Osteoblast (primary cell): ENCODE results near the gene ADAMTS2. TPM values are rescaled to one million over a fixed set of nuclear protein-coding genes. Genes with fewer than 3 reads are reported as not detected.

Experiments used
- DNase-seq: peaks from one replicate; pipeline ENCODE4 v3.0.0; 2011; ENCODE audit warnings: low spot score, mixed read lengths; ENCODE audit not compliant: insufficient read length; ENCODE audit errors: missing footprints
- H2AFZ ChIP-seq: 2 replicates; pipeline ENCODE4 v1.6.0; 2011; ENCODE audit warnings: mild to moderate bottlenecking, low read length
- H3K27ac ChIP-seq: 2 replicates; pipeline ENCODE4 v1.5.1; 2011; ENCODE audit warnings: mild to moderate bottlenecking, low read depth, low read length, moderate library complexity
- H3K27me3 ChIP-seq: 2 replicates; pipeline ENCODE4 v1.6.0; 2012; ENCODE audit warnings: mild to moderate bottlenecking, control low read depth, inconsistent platforms, low read length, moderate library complexity; ENCODE audit not compliant: insufficient read depth
- H3K36me3 ChIP-seq: 2 replicates; pipeline ENCODE4 v1.5.1; 2011; ENCODE audit warnings: mild to moderate bottlenecking, low read length, control low read depth, moderate library complexity; ENCODE audit not compliant: insufficient read depth
- H3K4me1 ChIP-seq: 2 replicates; pipeline ENCODE4 v1.5.1; 2011; ENCODE audit warnings: mild to moderate bottlenecking, low read length, control low read depth, moderate library complexity; ENCODE audit not compliant: insufficient read depth
- H3K4me2 ChIP-seq: 2 replicates; pipeline ENCODE4 v1.6.0; 2011; ENCODE audit warnings: mild to moderate bottlenecking, low read length; ENCODE audit not compliant: insufficient read depth
- H3K4me3 ChIP-seq: fragments of 200-600 bp; sonication (generic); 3 replicates; pipeline ENCODE4 v1.5.1; 2012; ENCODE audit warnings: mild to moderate bottlenecking, low read length, inconsistent platforms; ENCODE audit not compliant: insufficient read depth
- H3K79me2 ChIP-seq: 2 replicates; pipeline ENCODE4 v1.6.0; 2012; ENCODE audit warnings: mild to moderate bottlenecking, low read length, control low read depth, inconsistent platforms; ENCODE audit not compliant: insufficient read depth
- H3K9me3 ChIP-seq: 2 replicates; pipeline ENCODE4 v1.5.1; 2011; ENCODE audit warnings: low read depth, low read length, control low read depth
- H4K20me1 ChIP-seq: 2 replicates; pipeline ENCODE4 v1.6.0; 2012; ENCODE audit warnings: mild to moderate bottlenecking, low read length, control low read depth; ENCODE audit not compliant: insufficient read depth
- total RNA-seq: library from RNA; depleted of rRNA; stranded (reverse); fragments of >200 nt; gene quantifications from 2 replicates; pipeline ENCODE4 v1.2.3, GENCODE V29; 2012
- TF ChIP-seq, protein P1 (sequence below): IDR thresholded peaks from 2 replicates; pipeline ENCODE4 v1.5.1; 2011; ENCODE audit warnings: mild to moderate bottlenecking, low read depth, low read length, moderate library complexity; ENCODE audit errors: extremely low read depth

ADAMTS2 gene
- total RNA-seq, 1 donor = 144 TPM

DNA sequence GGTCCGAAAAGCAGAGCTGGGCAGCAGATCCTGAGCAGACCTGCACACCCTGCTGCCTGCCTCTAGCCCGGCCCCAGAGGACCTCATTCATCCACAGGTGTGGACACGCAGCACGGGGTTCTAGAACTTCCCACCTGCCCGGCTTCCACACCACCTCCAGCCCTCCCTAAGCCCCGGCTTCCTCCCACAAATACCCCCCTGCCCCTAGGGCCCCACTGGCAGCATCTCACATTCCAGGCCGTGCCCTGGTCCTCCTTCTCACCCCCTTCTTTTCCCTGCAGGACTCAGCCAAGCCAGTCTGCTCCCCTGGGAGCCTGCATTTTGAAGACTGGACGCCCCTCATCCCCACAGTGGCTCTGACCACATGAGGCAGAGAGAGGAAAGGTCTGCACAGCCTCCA lies 138.9 kb downstream of the ADAMTS2 start:
- Histone ChIP-seq H3K4me2 (no peak overlapping the region), H3K36me3 (peaks cover 11% of the 10 kb centered on the region), H4K20me1 (peaks cover 56% of the 10 kb centered on the region), H3K27me3 (no peaks in the 10 kb centered on the region), H3K79me2 (peaks cover 83% of the 10 kb centered on the region), H3K9me3 (no peaks in the 10 kb centered on the region), H3K4me1 (peaks cover 26% of the 10 kb centered on the region), H2AFZ (no peak overlapping the region), H3K27ac (no peak overlapping the region), H3K4me3 (no peak overlapping the region)
- TF ChIP-seq, protein P1, sequence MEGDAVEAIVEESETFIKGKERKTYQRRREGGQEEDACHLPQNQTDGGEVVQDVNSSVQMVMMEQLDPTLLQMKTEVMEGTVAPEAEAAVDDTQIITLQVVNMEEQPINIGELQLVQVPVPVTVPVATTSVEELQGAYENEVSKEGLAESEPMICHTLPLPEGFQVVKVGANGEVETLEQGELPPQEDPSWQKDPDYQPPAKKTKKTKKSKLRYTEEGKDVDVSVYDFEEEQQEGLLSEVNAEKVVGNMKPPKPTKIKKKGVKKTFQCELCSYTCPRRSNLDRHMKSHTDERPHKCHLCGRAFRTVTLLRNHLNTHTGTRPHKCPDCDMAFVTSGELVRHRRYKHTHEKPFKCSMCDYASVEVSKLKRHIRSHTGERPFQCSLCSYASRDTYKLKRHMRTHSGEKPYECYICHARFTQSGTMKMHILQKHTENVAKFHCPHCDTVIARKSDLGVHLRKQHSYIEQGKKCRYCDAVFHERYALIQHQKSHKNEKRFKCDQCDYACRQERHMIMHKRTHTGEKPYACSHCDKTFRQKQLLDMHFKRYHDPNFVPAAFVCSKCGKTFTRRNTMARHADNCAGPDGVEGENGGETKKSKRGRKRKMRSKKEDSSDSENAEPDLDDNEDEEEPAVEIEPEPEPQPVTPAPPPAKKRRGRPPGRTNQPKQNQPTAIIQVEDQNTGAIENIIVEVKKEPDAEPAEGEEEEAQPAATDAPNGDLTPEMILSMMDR = no peak
- no peak for DNase-seq

DNA sequence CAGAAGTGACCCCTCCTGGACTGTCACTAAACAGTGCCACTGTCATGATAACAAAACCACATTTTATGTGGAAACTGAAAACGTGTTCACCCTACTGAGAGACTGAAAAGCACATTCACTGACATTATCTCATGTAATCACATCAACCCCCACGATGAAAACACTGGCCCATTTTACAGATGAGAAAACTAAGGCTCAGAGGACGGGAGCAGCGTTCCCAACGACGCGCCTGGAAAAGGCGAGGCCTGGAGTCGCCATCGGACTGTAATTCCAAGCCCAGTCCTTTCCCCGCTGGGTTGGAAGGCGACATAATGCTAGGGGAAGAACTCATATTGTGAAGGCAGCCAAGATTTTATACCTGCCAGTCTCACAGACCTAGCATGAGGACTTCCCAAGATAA lies 140.0 kb downstream of the ADAMTS2 start:
- Histone ChIP-seq H3K4me3 (no peak overlapping the region), H3K79me2 (peaks cover 81% of the 10 kb centered on the region), H2AFZ (no peak overlapping the region), H3K4me1 (peaks cover 15% of the 10 kb centered on the region), H3K4me2 (no peak overlapping the region), H3K27me3 (no peaks in the 10 kb centered on the region), H3K9me3 (no peaks in the 10 kb centered on the region), H3K36me3 (peaks cover 11% of the 10 kb centered on the region), H4K20me1 (peaks cover 56% of the 10 kb centered on the region), H3K27ac (no peak overlapping the region)
- DNase-seq = no peak
- TF ChIP-seq, protein P1 = no peak

DNA sequence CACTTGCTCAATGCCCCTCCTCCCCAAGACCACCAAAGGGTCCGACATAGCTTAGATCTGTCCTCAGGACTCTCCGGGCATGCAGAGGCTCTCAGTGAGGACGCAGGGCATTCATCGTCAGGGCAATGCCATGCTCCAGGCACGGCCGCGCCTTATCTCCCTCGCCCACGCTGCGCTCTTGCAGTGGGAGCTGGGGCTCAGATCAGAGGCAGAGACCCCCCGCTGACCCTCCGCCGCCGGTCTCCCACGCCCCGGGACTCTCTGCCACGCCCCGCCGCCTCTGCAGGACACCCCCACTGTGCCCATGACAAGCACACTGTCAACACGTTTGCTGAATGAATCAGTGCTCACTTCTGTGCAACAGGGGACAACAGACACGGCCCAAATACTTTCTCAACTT lies 140.7 kb downstream of the ADAMTS2 start:
- H3K27ac ChIP-seq = no peak overlapping the region
- no peaks in the 10 kb centered on the region for H3K9me3 ChIP-seq
- peaks cover 8% of the 10 kb centered on the region for H3K4me1 ChIP-seq
- H3K4me2 ChIP-seq = no peak overlapping the region
- TF ChIP-seq, protein P1 = no peak
- H3K36me3 ChIP-seq = peaks cover 11% of the 10 kb centered on the region
- H3K79me2 ChIP-seq = peaks cover 78% of the 10 kb centered on the region
- no peak overlapping the region for H2AFZ ChIP-seq
- DNase-seq = no peak
- H4K20me1 ChIP-seq = peaks cover 53% of the 10 kb centered on the region
- no peak overlapping the region for H3K4me3 ChIP-seq
- no peaks in the 10 kb centered on the region for H3K27me3 ChIP-seq

- no peak overlapping the region for H2AFZ ChIP-seq
- H3K27ac ChIP-seq = no peak overlapping the region
- H3K9me3 ChIP-seq = no peaks in the 10 kb centered on the region
- H3K4me3 ChIP-seq = no peak overlapping the region
- peaks cover 4% of the 10 kb centered on the region for H3K4me1 ChIP-seq
- TF ChIP-seq, protein P1 = no peak
- peaks cover 48% of the 10 kb centered on the region for H4K20me1 ChIP-seq
- H3K79me2 ChIP-seq = peaks cover 71% of the 10 kb centered on the region
- H3K36me3 ChIP-seq = peaks cover 12% of the 10 kb centered on the region
- no peaks in the 10 kb centered on the region for H3K27me3 ChIP-seq
- no peak for DNase-seq
- H3K4me2 ChIP-seq = no peak overlapping the region
These were observed 142.0 kb downstream of the ADAMTS2 start for GRCh38 chr5:179203248-179203647.
